Spleen (tissue), 11 donors: ENCODE results near the gene SMOC2. TPM values are rescaled to one million over a fixed set of nuclear protein-coding genes. Genes with fewer than 3 reads are reported as not detected.

Experiments used
- DNase-seq: peaks from one replicate; pipeline ENCODE4 v3.0.0-alpha.2; 2020
- H3K27ac ChIP-seq, 8 donors: fragments of 200-600 bp; sonication (generic) in 7 of 8; 1 replicate in 4 of 8; 2 replicates in 4 of 8; pipeline versions ENCODE4 v1.5.0 to v1.8.0; 2016 to 2021; ENCODE audit warnings: inconsistent platforms in 4 of 8, mild to moderate bottlenecking in 4 of 8, moderate library complexity in 1 of 8
- H3K27me3 ChIP-seq, 7 donors: fragments of 200-600 bp; sonication (generic) in 6 of 7; replicated peaks in 1 of 7; 1 replicate in 4 of 7; 2 replicates in 3 of 7; pipeline versions ENCODE4 v1.5.0 to v1.8.0; 2016 to 2021; ENCODE audit warnings: inconsistent platforms in 3 of 7, mild to moderate bottlenecking in 1 of 7
- H3K36me3 ChIP-seq, 6 donors: fragments of 200-600 bp; sonication (generic) in 5 of 6; 1 replicate in 4 of 6; 2 replicates in 2 of 6; pipeline versions ENCODE4 v1.5.0 to v1.8.0; 2016 to 2021; ENCODE audit warnings: inconsistent platforms in 2 of 6
- H3K4me1 ChIP-seq, 6 donors: fragments of 200-600 bp; sonication (generic) in 5 of 6; 1 replicate in 3 of 6; 2 replicates in 3 of 6; pipeline versions ENCODE4 v1.5.0 to v1.8.0; 2016 to 2021; ENCODE audit warnings: inconsistent platforms in 3 of 6
- H3K4me3 ChIP-seq, 8 donors: fragments of 200-600 bp; sonication (generic) in 7 of 8; 1 replicate in 4 of 8; 2 replicates in 4 of 8; pipeline versions ENCODE4 v1.5.0 to v1.8.0; 2016 to 2021; ENCODE audit warnings: inconsistent platforms in 4 of 8, mild to moderate bottlenecking in 4 of 8, moderate library complexity in 2 of 8
- H3K9me3 ChIP-seq, 8 donors: fragments of 200-600 bp; sonication (generic) in 7 of 8; 1 replicate in 4 of 8; 2 replicates in 4 of 8; pipeline versions ENCODE4 v1.5.0 to v1.8.0; 2016 to 2021; ENCODE audit warnings: inconsistent platforms in 4 of 8
- POLR2A ChIP-seq, 3 donors: fragments of 450-650 bp; IDR thresholded peaks; one replicate each; pipeline ENCODE4 v1.5.1; 2017; ENCODE audit warnings: antibody characterized with exemption in 3 of 3, mild to moderate bottlenecking in 1 of 3
- POLR2AphosphoS5 ChIP-seq, 3 donors: sonication (generic); formaldehyde crosslinking; IDR thresholded peaks; one replicate each; pipeline ENCODE4 v1.5.1; 2017; ENCODE audit warnings: antibody characterized with exemption in 3 of 3
- WGBS, 5 donors: extraction: QIAGEN DNeasy Blood & Tissue Kit in 3 of 5; methylation state at CpG; one replicate each; pipeline versions ENCODE4 v1.1.5 to v1.1.7; 2013 to 2018; 5-methylcytosine and 5-hydroxymethylcytosine counted together
- intact Hi-C: fragments of 100-400 bp; cut with DNase I; formaldehyde crosslinking; loops from one replicate; pipeline ENCODE4 v1.15.0; 2023; ENCODE audit warnings: low total_unique reads
- polyA plus RNA-seq, 3 donors: library from polyadenylated mRNA; stranded (reverse); fragments of 200-250 nt; gene quantifications; one replicate each; pipeline ENCODE4 v1.2.1, GENCODE V29; 2013
- total RNA-seq, 7 donors: library from RNA; depleted of rRNA in 3 of 7; stranded (reverse); fragments of >200 nt in 3 of 7; fragmentation: NEBNext Ultra II Directional in 4 of 7; extraction: Animal tissue kit (Norgen Biotek cat#: 25700) in 4 of 7; gene quantifications; one replicate each; pipeline versions ENCODE4 v1.1.0 to v1.2.1, GENCODE V29; 2016 to 2021
- TF ChIP-seq, protein P1 (sequence below), 11 experiments: fragments of 200-600 bp in 7 of 11; fragments of 450-650 bp in 4 of 11; sonication (generic) in 4 of 11; IDR thresholded peaks in 8 of 11; conservative IDR thresholded peaks in 3 of 11; 1 replicate in 7 of 11; 2 replicates in 4 of 11; pipeline versions ENCODE4 v1.4.0 to v1.8.0; 2016 to 2021; ENCODE audit warnings: antibody characterized with exemption in 11 of 11, inconsistent platforms in 4 of 11, mild to moderate bottlenecking in 1 of 11
- donor health status: healthy with polysubstance abuse.
- donor health status: DM: no; HTN: no; CAD: no; lungs with moderate emphysema.
- donor health status: DM: no; HTN: no; CAD: no.
- donor health status: Bipolar disorder and iron deficiency.
- donor health status: healthy.
- donor health status: DM: no; HTN: no; CAD: no.
- donor health status: DM: yes; HTN: yes; CAD: no.

Gene SMOC2
- total and polyA plus RNA-seq, 10 donors = 0.94 to 7.6 (median 1.8) TPM

DNA sequence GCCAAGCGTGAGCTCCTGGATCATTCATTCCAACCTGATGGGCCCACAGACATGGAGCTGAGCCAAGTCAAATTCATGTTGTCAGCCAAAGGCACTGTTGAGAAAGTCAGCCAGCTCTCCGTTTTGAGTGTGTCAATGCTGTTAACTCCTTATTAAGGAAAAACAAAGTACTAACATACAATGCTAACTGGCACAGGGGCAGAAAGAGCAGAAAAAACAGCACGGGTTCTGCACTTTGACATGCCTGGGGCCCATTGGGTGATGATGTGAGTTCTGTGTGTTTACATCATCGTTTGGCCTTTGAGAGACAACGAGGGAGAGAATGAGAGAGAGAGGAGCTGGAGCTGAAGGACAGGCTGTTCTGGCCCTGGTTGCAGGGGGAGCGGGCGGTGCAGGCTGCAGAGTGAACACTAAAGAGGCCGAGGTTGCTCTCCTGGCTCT is 85.9 kb downstream of the SMOC2 start:
- no peak for DNase-seq
- intact Hi-C loops = no loop called here

GRCh38 chr6:168527451-168528210 is 86.6 kb downstream of the SMOC2 start:
- intact Hi-C loops = no loop called here
- Histone ChIP-seq H3K9me3 (no peaks in the 10 kb centered on the region), H3K4me3 (no peak overlapping the region), H3K27ac (no peak overlapping the region), H3K36me3 (no peaks in the 10 kb centered on the region), H3K4me1 (no peaks in the 10 kb centered on the region), H3K27me3 (no peaks in the 10 kb centered on the region)
- TF ChIP-seq, protein P1, sequence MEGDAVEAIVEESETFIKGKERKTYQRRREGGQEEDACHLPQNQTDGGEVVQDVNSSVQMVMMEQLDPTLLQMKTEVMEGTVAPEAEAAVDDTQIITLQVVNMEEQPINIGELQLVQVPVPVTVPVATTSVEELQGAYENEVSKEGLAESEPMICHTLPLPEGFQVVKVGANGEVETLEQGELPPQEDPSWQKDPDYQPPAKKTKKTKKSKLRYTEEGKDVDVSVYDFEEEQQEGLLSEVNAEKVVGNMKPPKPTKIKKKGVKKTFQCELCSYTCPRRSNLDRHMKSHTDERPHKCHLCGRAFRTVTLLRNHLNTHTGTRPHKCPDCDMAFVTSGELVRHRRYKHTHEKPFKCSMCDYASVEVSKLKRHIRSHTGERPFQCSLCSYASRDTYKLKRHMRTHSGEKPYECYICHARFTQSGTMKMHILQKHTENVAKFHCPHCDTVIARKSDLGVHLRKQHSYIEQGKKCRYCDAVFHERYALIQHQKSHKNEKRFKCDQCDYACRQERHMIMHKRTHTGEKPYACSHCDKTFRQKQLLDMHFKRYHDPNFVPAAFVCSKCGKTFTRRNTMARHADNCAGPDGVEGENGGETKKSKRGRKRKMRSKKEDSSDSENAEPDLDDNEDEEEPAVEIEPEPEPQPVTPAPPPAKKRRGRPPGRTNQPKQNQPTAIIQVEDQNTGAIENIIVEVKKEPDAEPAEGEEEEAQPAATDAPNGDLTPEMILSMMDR (IDR thresholded peaks at IDR 0.05 in 8 of 11, conservative IDR thresholded peaks at IDR 0.05 in 3 of 11) = no peak
- no peak for TF ChIP-seq POLR2A (IDR thresholded peaks at IDR 0.05)
- no peak for TF ChIP-seq POLR2AphosphoS5 (IDR thresholded peaks at IDR 0.05)
- WGBS, 5 donors = 81 to 95% (median 85%) methylated on average over 16 to 25 of the region's 25 CpGs
- DNase-seq = peak; percentile 61

More for the DNA sequence above, 85.9 kb downstream of the SMOC2 start:
- Histone ChIP-seq H3K4me1 (no peaks in the 10 kb centered on the region), H3K36me3 (no peaks in the 10 kb centered on the region), H3K27me3 (no peaks in the 10 kb centered on the region), H3K4me3 (no peak overlapping the region), H3K27ac (no peak overlapping the region), H3K9me3 (no peaks in the 10 kb centered on the region)
- TF ChIP-seq, protein P1 (IDR thresholded peaks at IDR 0.05 in 8 of 11, conservative IDR thresholded peaks at IDR 0.05 in 3 of 11) = no peak
- TF ChIP-seq POLR2AphosphoS5 (IDR thresholded peaks at IDR 0.05) (no peak), POLR2A (IDR thresholded peaks at IDR 0.05) (no peak)
- WGBS, 5 donors = 75 to 83% (median 77%) methylated on average over 8 of the region's 8 CpGs

GRCh38 chr6:168528474-168529095 is 87.6 kb downstream of the SMOC2 start:
- DNase-seq = no peak
- Histone ChIP-seq H3K4me3 (no peak overlapping the region), H3K36me3 (no peaks in the 10 kb centered on the region), H3K9me3 (no peaks in the 10 kb centered on the region), H3K27ac (no peak overlapping the region), H3K4me1 (no peaks in the 10 kb centered on the region), H3K27me3 (no peaks in the 10 kb centered on the region)
- intact Hi-C loops = no loop called here
- TF ChIP-seq, protein P1 (IDR thresholded peaks at IDR 0.05 in 8 of 11, conservative IDR thresholded peaks at IDR 0.05 in 3 of 11) = no peak
- TF ChIP-seq POLR2A (IDR thresholded peaks at IDR 0.05) = no peak
- no peak for TF ChIP-seq POLR2AphosphoS5 (IDR thresholded peaks at IDR 0.05)
- 71 to 80% (median 76%) methylated on average over 3 of the region's 3 CpGs for WGBS, 5 donors

DNA sequence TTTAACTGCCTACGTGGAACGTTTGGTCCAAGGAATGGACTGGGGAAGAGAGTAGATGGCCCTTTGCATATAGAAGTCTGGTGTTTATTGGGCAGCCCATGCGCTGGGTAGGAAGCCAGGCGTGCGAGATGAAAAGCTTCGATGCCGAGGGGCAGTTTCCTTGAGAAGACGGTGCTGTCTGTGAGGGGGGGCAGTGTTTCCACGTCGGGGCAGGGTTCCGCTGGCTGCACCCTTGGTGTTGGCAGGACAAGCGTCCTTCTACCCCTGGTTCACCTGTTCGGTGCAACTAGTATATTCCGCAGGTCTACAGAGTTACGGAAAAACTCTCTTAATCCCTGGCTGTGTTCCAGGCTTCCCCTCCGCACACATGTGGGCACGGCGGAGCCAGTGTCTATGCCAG is 88.2 kb downstream of the SMOC2 start:
- WGBS, 5 donors = 90 to 97% (median 95%) methylated on average over 17 to 18 of the region's 18 CpGs
- Histone ChIP-seq H3K9me3 (no peaks in the 10 kb centered on the region), H3K4me3 (no peak overlapping the region), H3K27ac (no peak overlapping the region), H3K36me3 (no peaks in the 10 kb centered on the region), H3K4me1 (no peaks in the 10 kb centered on the region), H3K27me3 (no peaks in the 10 kb centered on the region)
- DNase-seq = no peak
- intact Hi-C loops = no loop called here
- TF ChIP-seq, protein P1 (IDR thresholded peaks at IDR 0.05 in 8 of 11, conservative IDR thresholded peaks at IDR 0.05 in 3 of 11) = no peak
- no peak for TF ChIP-seq POLR2AphosphoS5 (IDR thresholded peaks at IDR 0.05)
- no peak for TF ChIP-seq POLR2A (IDR thresholded peaks at IDR 0.05)
